PC-3 (cell line): ENCODE results near the gene ANKRD13B. TPM values are rescaled to one million over a fixed set of nuclear protein-coding genes. Genes with fewer than 3 reads are reported as not detected.

Experiments
- ATAC-seq: fragments of 200-7000 bp; cut with Tn5 transposase; 2 replicates; pipeline ENCODE4 v1.9.1; 2020; ENCODE audit warnings: mild to moderate bottlenecking, moderate library complexity
- BruUV-seq: library from RNA; stranded (reverse); fragments of 400-500 nt; replicated peaks from 2 replicates; lab custom pipeline; 2021; lab: Mats Ljungman, UMichigan
- CTCF ChIA-PET: fragments of 300-600 bp; sonication (Branson Sonifier 250); formaldehyde crosslinking; loops from one replicate; lab custom pipeline; 2022; ENCODE audit warnings: antibody characterized with exemption; lab: Charles Lee
- POLR2A ChIA-PET: fragments of 300-600 bp; sonication (Branson Sonifier 250); formaldehyde crosslinking; loops from one replicate; lab custom pipeline; 2022; ENCODE audit warnings: antibody characterized with exemption; ENCODE audit not compliant: unreplicated experiment; lab: Charles Lee
- DNase-seq: peaks from one replicate; pipeline ENCODE4 v3.0.0-alpha.2; 2015
- H2AFZ ChIP-seq: fragments of 300-600 bp; sonication (generic); 2 replicates; pipeline ENCODE4 v1.6.0; 2016; ENCODE audit warnings: antibody characterized with exemption, low read length
- H3F3A ChIP-seq: fragments of 300-600 bp; sonication (generic); one replicate; pipeline ENCODE4 v1.6.0; 2017; ENCODE audit warnings: antibody characterized with exemption, low read length, control low read depth, mild to moderate bottlenecking; ENCODE audit not compliant: unreplicated experiment
- H3K27ac ChIP-seq: fragments of 300-600 bp; sonication (generic); 2 replicates; pipeline ENCODE4 v1.5.1; 2016; ENCODE audit warnings: mild to moderate bottlenecking, low read length
- H3K27me3 ChIP-seq: fragments of 300-600 bp; sonication (generic); 2 replicates; pipeline ENCODE4 v1.6.1; 2016; ENCODE audit warnings: low read length, mixed read lengths
- H3K36me3 ChIP-seq: fragments of 300-600 bp; sonication (generic); 2 replicates; pipeline ENCODE4 v1.6.1; 2016; ENCODE audit warnings: low read depth, mixed run types, low read length, mixed read lengths
- H3K4me1 ChIP-seq: fragments of 300-600 bp; sonication (generic); 2 replicates; pipeline ENCODE4 v1.5.1; 2016; ENCODE audit warnings: low read length; ENCODE audit not compliant: insufficient read depth
- H3K4me2 ChIP-seq: fragments of 300-600 bp; sonication (generic); 2 replicates; pipeline ENCODE4 v1.6.0; 2016; ENCODE audit warnings: low read length
- H3K4me3 ChIP-seq: fragments of 300-600 bp; sonication (generic); 2 replicates; pipeline ENCODE4 v1.5.1; 2016; ENCODE audit warnings: mild to moderate bottlenecking, low read length, mixed read lengths
- H3K79me2 ChIP-seq: fragments of 300-600 bp; sonication (generic); 2 replicates; pipeline ENCODE4 v1.6.1; 2017; ENCODE audit warnings: low read length, mixed read lengths
- H3K9ac ChIP-seq: fragments of 300-600 bp; sonication (generic); 2 replicates; pipeline ENCODE4 v1.6.0; 2016; ENCODE audit warnings: mild to moderate bottlenecking, low read length
- H3K9me2 ChIP-seq: fragments of 300-600 bp; sonication (generic); replicated peaks from 2 replicates; pipeline ENCODE4 v1.6.1; 2016; ENCODE audit warnings: mixed run types, low read length, mixed read lengths
- H3K9me3 ChIP-seq: fragments of 300-600 bp; sonication (generic); 2 replicates; pipeline ENCODE4 v1.6.1; 2016; ENCODE audit warnings: low read length, mixed read lengths
- H4K20me1 ChIP-seq: fragments of 300-600 bp; sonication (generic); 2 replicates; pipeline ENCODE4 v1.6.1; 2016; ENCODE audit warnings: low read length, mixed read lengths
- CTCF ChIP-seq: fragments of 300-600 bp; sonication (generic); conservative IDR thresholded peaks from 2 replicates; pipeline ENCODE4 v1.5.1; 2017; ENCODE audit warnings: antibody characterized with exemption, low read depth, mild to moderate bottlenecking, low read length
- EZH2 ChIP-seq: fragments of 300-600 bp; sonication (generic); IDR thresholded peaks from one replicate; pipeline ENCODE4 v1.6.1; 2017; ENCODE audit warnings: antibody characterized with exemption, mild to moderate bottlenecking, low read length; ENCODE audit not compliant: unreplicated experiment
- EZH2phosphoT487 ChIP-seq: fragments of 300-600 bp; sonication (generic); IDR thresholded peaks from 2 replicates; pipeline ENCODE4 v1.6.1; 2018; ENCODE audit warnings: mild to moderate bottlenecking, antibody characterized with exemption, low read length, borderline replicate concordance
- intact Hi-C: fragments of 100-400 bp; cut with micrococcal nuclease; formaldehyde crosslinking; loops from 2 replicates; pipeline ENCODE4 v1.9.0; 2023
- total RNA-seq: library from RNA; depleted of rRNA; stranded (reverse); fragments of >200 nt; gene quantifications from 2 replicates; pipeline ENCODE4 v1.2.3, GENCODE V29; 2014

The ANKRD13B gene
- total RNA-seq, 1 experiment from 2014 or later: 11.2 TPM

GRCh38 chr17:29546085-29546484 is 46.8 kb upstream of the ANKRD13B start:
- Histone ChIP-seq H3K4me2 (no peak overlapping the region), H3K79me2 (no peaks in the 10 kb centered on the region), H3F3A (no peaks in the 10 kb centered on the region), H3K9ac (no peak overlapping the region), H2AFZ (no peak overlapping the region), H3K4me3 (no peak overlapping the region), H3K9me3 (no peaks in the 10 kb centered on the region), H3K4me1 (no peaks in the 10 kb centered on the region), H3K9me2 (no peaks in the 10 kb centered on the region), H4K20me1 (no peaks in the 10 kb centered on the region), H3K27ac (no peak overlapping the region), H3K27me3 (no peaks in the 10 kb centered on the region), H3K36me3 (no peaks in the 10 kb centered on the region)
- DNase-seq: no peak
- BruUV-seq: no TSS peak
- intact Hi-C loops: no loop called here
- ChIA-PET POLR2A (no interaction called here), CTCF (no interaction called here)
- no peak for TF ChIP-seq EZH2
- TF ChIP-seq CTCF: no peak
- TF ChIP-seq EZH2phosphoT487: no peak
- no peak for ATAC-seq

- Histone ChIP-seq H3K9me3 (no peaks in the 10 kb centered on the region), H3K27ac (no peak overlapping the region), H4K20me1 (no peaks in the 10 kb centered on the region), H3F3A (no peaks in the 10 kb centered on the region), H3K9ac (no peak overlapping the region), H3K27me3 (no peaks in the 10 kb centered on the region), H3K4me1 (no peaks in the 10 kb centered on the region), H2AFZ (no peak overlapping the region), H3K4me3 (no peak overlapping the region), H3K4me2 (no peak overlapping the region), H3K9me2 (no peaks in the 10 kb centered on the region), H3K79me2 (no peaks in the 10 kb centered on the region), H3K36me3 (no peaks in the 10 kb centered on the region)
- intact Hi-C loops: no loop called here
- ChIA-PET CTCF (no interaction called here), POLR2A (no interaction called here)
- no peak for DNase-seq
- no TSS peak for BruUV-seq
- TF ChIP-seq EZH2 (no peak), CTCF (no peak), EZH2phosphoT487 (no peak)
- ATAC-seq: no peak
Measured at GRCh38 chr17:29546830-29547229, 46.1 kb upstream of the ANKRD13B start.

DNA sequence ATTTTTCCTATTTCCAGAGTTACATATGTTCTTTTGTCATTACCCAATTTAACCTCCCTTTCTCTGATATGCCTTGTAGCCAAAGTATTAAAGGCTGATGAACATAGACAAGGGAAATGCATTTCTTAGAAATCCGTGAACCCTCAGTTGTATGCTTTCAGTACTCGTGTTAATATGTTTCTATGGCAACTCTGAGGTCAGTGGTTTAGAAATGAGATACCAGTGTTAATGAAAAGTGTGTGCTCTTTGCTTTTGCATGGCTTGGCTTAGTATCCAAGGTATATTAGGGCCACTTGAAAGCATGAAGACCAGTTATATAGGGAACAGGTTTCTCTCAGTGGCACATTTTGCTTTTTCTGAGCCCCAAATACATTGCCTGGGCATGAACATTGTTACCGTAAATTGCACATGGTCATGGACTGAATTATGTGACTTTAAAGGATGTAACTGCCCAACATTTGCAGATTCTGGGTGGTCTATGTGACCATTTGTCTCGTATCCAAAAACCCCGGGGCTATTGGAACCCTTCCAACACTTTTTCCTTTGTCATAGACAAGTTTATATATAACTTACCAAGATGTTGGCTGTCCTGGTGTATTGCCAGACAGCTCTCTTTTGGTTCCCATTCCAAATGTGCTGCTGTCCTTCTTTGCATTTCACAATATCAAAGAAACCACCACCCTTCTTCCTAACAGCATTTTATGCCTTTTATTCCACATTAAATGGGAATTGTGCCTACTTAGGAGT is 43.6 kb upstream of the ANKRD13B start:
- Histone ChIP-seq H3K9ac (no peak overlapping the region), H3K4me1 (no peaks in the 10 kb centered on the region), H4K20me1 (no peaks in the 10 kb centered on the region), H3K4me2 (no peak overlapping the region), H3K79me2 (no peaks in the 10 kb centered on the region), H3K27ac (no peak overlapping the region), H3K36me3 (no peaks in the 10 kb centered on the region), H3K4me3 (no peak overlapping the region), H2AFZ (no peak overlapping the region), H3K9me3 (no peaks in the 10 kb centered on the region), H3F3A (no peaks in the 10 kb centered on the region), H3K9me2 (no peaks in the 10 kb centered on the region), H3K27me3 (no peaks in the 10 kb centered on the region)
- intact Hi-C loops: no loop called here
- BruUV-seq: no TSS peak
- ChIA-PET CTCF (no interaction called here), POLR2A (no interaction called here)
- no peak for ATAC-seq
- no peak for DNase-seq
- no peak for TF ChIP-seq EZH2
- no peak for TF ChIP-seq EZH2phosphoT487
- no peak for TF ChIP-seq CTCF
